ENCODE measurements around the gene ADAM30.

ADAM30 gene

GRCh38 chr1:119908661-119909060, 12.3 kb upstream of the ADAM30 start:
- no peak for DNase-seq

- no peak for DNase-seq
Observed at GRCh38 chr1:119906927-119907652, 10.8 kb upstream of the ADAM30 start.

- no peak for DNase-seq
Observed at GRCh38 chr1:119903443-119903835, 7.1 kb upstream of the ADAM30 start.

GRCh38 chr1:119902775-119903442, 6.6 kb upstream of the ADAM30 start:
- no peak for DNase-seq

- DNase-seq, result no peak
Observed at GRCh38 chr1:119898981-119899720, 2.8 kb upstream of the ADAM30 start.

- peak; percentile 13 for DNase-seq
Observed at GRCh38 chr1:119898530-119898929, 2.2 kb upstream of the ADAM30 start.

GRCh38 chr1:119895102-119895501, 1.2 kb downstream of the ADAM30 start:
- no peak for DNase-seq

- DNase-seq, result no peak
Observed at GRCh38 chr1:119893827-119894700, 2.3 kb downstream of the ADAM30 start.

GRCh38 chr1:119893238-119893791, 3.0 kb downstream of the ADAM30 start:
- DNase-seq, result no peak

GRCh38 chr1:119891386-119891785, 4.9 kb downstream of the ADAM30 start:
- no peak for DNase-seq

GRCh38 chr1:119888476-119888875, 7.8 kb downstream of the ADAM30 start:
- no peak for DNase-seq

- DNase-seq, result no peak
Observed at GRCh38 chr1:119887427-119887826, 8.9 kb downstream of the ADAM30 start.

- DNase-seq, result peak; percentile 44
Observed at GRCh38 chr1:119885903-119886783, 10.2 kb downstream of the ADAM30 start.

- DNase-seq, result no peak
Observed at GRCh38 chr1:119884711-119885110, 11.6 kb downstream of the ADAM30 start.

- no peak for DNase-seq
Observed at GRCh38 chr1:119883826-119884225, 12.5 kb downstream of the ADAM30 start.

GRCh38 chr1:119882132-119883049, 13.9 kb downstream of the ADAM30 start:
- DNase-seq, result no peak

GRCh38 chr1:119879510-119880434, 16.5 kb downstream of the ADAM30 start:
- DNase-seq, result no peak

GRCh38 chr1:119878171-119878570, 18.1 kb downstream of the ADAM30 start:
- DNase-seq, result no peak

- DNase-seq, result no peak
Observed at GRCh38 chr1:119874186-119874585, 22.1 kb downstream of the ADAM30 start.
